ENCODE data around the gene TUFT1. TPM values are rescaled to one million over a fixed set of nuclear protein-coding genes. Genes with fewer than 3 reads are reported as not detected.
"Not testable (repeated sequence)": the region's sequence is repeated elsewhere in the genome, so short reads cannot be mapped to it uniquely, and the experiment has no call there.

TUFT1 gene
- total RNA-seq, 1 donor from 2014 or later, result 10.5 TPM

- ATAC-seq (no peak), DNase-seq (no peak)
- intact Hi-C loops (cut with DNase I), result no loop called here
- H3K27me3 ChIP-seq (ENCODE audit: low read depth), result no peaks in the 10 kb centered on the region
- no peak for TF ChIP-seq CTCF (IDR thresholded peaks at IDR 0.05)
- no peaks in the 10 kb centered on the region for H3K36me3 ChIP-seq
- no peak overlapping the region for H3K27ac ChIP-seq
- no peaks in the 10 kb centered on the region for H3K9me3 ChIP-seq
- H3K4me3 ChIP-seq, result no peak overlapping the region
- H3K4me1 ChIP-seq, result peaks cover 8% of the 10 kb centered on the region
These were observed 50.9 kb downstream of the TUFT1 start for GRCh38 chr1:151590961-151591360.

GRCh38 chr1:151593730-151594129 lies 53.6 kb downstream of the TUFT1 start:
- intact Hi-C loops (cut with DNase I), result no loop called here
- H3K4me1 ChIP-seq, result peaks cover 8% of the 10 kb centered on the region
- H3K27ac ChIP-seq, result no peak overlapping the region
- no peak for TF ChIP-seq CTCF (IDR thresholded peaks at IDR 0.05)
- H3K4me3 ChIP-seq, result peak overlapping the region; percentile 19
- H3K27me3 ChIP-seq (ENCODE audit: low read depth), result no peaks in the 10 kb centered on the region
- H3K36me3 ChIP-seq, result no peaks in the 10 kb centered on the region
- no peak for DNase-seq
- H3K9me3 ChIP-seq, result no peaks in the 10 kb centered on the region
- ATAC-seq, result peak in 1 of 2 donors; percentile 25

GRCh38 chr1:151594143-151594625 lies 54.1 kb downstream of the TUFT1 start:
- peaks cover 8% of the 10 kb centered on the region for H3K4me1 ChIP-seq
- DNase-seq (peak; percentile 92), ATAC-seq (peak; percentile 91 to 94)
- peak overlapping the region; percentile 19 for H3K4me3 ChIP-seq
- peak; percentile 93 for TF ChIP-seq CTCF (IDR thresholded peaks at IDR 0.05)
- no peaks in the 10 kb centered on the region for H3K9me3 ChIP-seq
- no peaks in the 10 kb centered on the region for H3K27me3 ChIP-seq (ENCODE audit: low read depth)
- intact Hi-C loops (cut with DNase I), result no loop called here
- H3K36me3 ChIP-seq, result no peaks in the 10 kb centered on the region
- H3K27ac ChIP-seq, result no peak overlapping the region

GRCh38 chr1:151596166-151596953 lies 56.3 kb downstream of the TUFT1 start:
- intact Hi-C loops (cut with DNase I), result no loop called here

GRCh38 chr1:151602550-151602949 lies 62.4 kb downstream of the TUFT1 start:
- DNase-seq; ATAC-seq; intact Hi-C loops (cut with DNase I); H3K4me1 ChIP-seq; H3K4me3 ChIP-seq; H3K36me3 ChIP-seq; H3K27me3 ChIP-seq (ENCODE audit: low read depth); H3K9me3 ChIP-seq; H3K27ac ChIP-seq: not testable (repeated sequence)

More at GRCh38 chr1:151596166-151596953, 56.3 kb downstream of the TUFT1 start:
- peak in 1 of 2 donors; percentile 19 for ATAC-seq
- TF ChIP-seq CTCF (IDR thresholded peaks at IDR 0.05), result no peak
- Histone ChIP-seq H3K36me3 (no peaks in the 10 kb centered on the region), H3K27me3 (ENCODE audit: low read depth) (no peaks in the 10 kb centered on the region), H3K4me1 (peaks cover 8% of the 10 kb centered on the region), H3K27ac (no peak overlapping the region), H3K4me3 (no peak overlapping the region), H3K9me3 (no peaks in the 10 kb centered on the region)
- no peak for DNase-seq

- intact Hi-C loops (cut with DNase I), result no loop called here
- Histone ChIP-seq H3K27me3 (ENCODE audit: low read depth) (no peaks in the 10 kb centered on the region), H3K4me3 (no peak overlapping the region), H3K36me3 (no peaks in the 10 kb centered on the region), H3K4me1 (peaks cover 5% of the 10 kb centered on the region), H3K9me3 (no peaks in the 10 kb centered on the region), H3K27ac (no peak overlapping the region)
- ATAC-seq (no peak), DNase-seq (no peak)
- TF ChIP-seq CTCF (IDR thresholded peaks at IDR 0.05), result no peak
These were observed 64.2 kb downstream of the TUFT1 start for GRCh38 chr1:151604291-151604690.

All from lower lobe of right lung (tissue), 2 donors.